Heart right ventricle (tissue), 16 donors: ENCODE results near the gene PDE9A. TPM values are rescaled to one million over a fixed set of nuclear protein-coding genes. Genes with fewer than 3 reads are reported as not detected.
"Not testable (repeated sequence)": the region's sequence is repeated elsewhere in the genome, so short reads cannot be mapped to it uniquely, and the experiment has no call there.

Experiments used
- ATAC-seq, 8 donors: fragments of 200-7000 bp; cut with Tn5 transposase; one replicate each; pipeline ENCODE4 v1.9.1; 2020; ENCODE audit warnings: mild to moderate bottlenecking in 8 of 8, moderate library complexity in 8 of 8, moderate number of reproducible peaks in 1 of 8
- DNase-seq, 2 donors: peaks; one replicate each; pipeline ENCODE4 v3.0.0-alpha.2; 2020
- H3K27ac ChIP-seq, 10 donors: fragments of 200-600 bp; sonication (generic) in 2 of 10; one replicate each; pipeline versions ENCODE4 v1.5.0 to v1.8.0; 2020 to 2022; ENCODE audit warnings: mild to moderate bottlenecking in 3 of 10
- H3K27me3 ChIP-seq, 7 donors: fragments of 200-600 bp; one replicate each; pipeline ENCODE4 v1.8.0; 2021 to 2022; ENCODE audit warnings: mild to moderate bottlenecking in 2 of 7
- H3K36me3 ChIP-seq, 9 donors: fragments of 200-600 bp; sonication (generic) in 1 of 9; one replicate each; pipeline versions ENCODE4 v1.5.0 to v1.8.0; 2020 to 2022; ENCODE audit warnings: mild to moderate bottlenecking in 2 of 9
- H3K4me1 ChIP-seq, 9 donors: fragments of 200-600 bp; sonication (generic) in 1 of 9; one replicate each; pipeline versions ENCODE4 v1.5.0 to v1.8.0; 2020 to 2022; ENCODE audit warnings: mild to moderate bottlenecking in 4 of 9
- H3K4me3 ChIP-seq, 10 donors: fragments of 200-600 bp; sonication (generic) in 2 of 10; one replicate each; pipeline versions ENCODE4 v1.5.0 to v1.8.0; 2020 to 2022; ENCODE audit warnings: mild to moderate bottlenecking in 7 of 10, moderate library complexity in 2 of 10
- H3K9me3 ChIP-seq, 11 donors: fragments of 200-600 bp in 10 of 11; sonication (generic) in 2 of 11; one replicate each; pipeline versions ENCODE4 v1.5.0 to v1.8.0; 2013 to 2022; ENCODE audit warnings: mild to moderate bottlenecking in 2 of 11, control low read depth in 1 of 11, moderate library complexity in 1 of 11
- CTCF ChIP-seq, 9 donors: fragments of 200-600 bp; sonication (generic) in 2 of 9; IDR thresholded peaks; one replicate each; pipeline versions ENCODE4 v1.5.0 to v1.8.0; 2021 to 2022; ENCODE audit warnings: antibody characterized with exemption in 9 of 9, mild to moderate bottlenecking in 5 of 9, moderate library complexity in 1 of 9
- whole genome bisulfite sequencing, 2 donors: extraction: QIAGEN DNeasy Blood & Tissue Kit; methylation state at CpG; one replicate each; pipeline ENCODE4 v1.1.7; 2013; ENCODE audit warnings: inconsistent platforms in 1 of 2; 5-methylcytosine and 5-hydroxymethylcytosine counted together
- intact Hi-C, 10 donors: fragments of 100-400 bp; cut with DNase I; formaldehyde crosslinking; loops; one replicate each; pipeline versions ENCODE4 v1.11.1 to v1.14.2; 2022
- polyA plus RNA-seq, 2 donors: library from polyadenylated mRNA; stranded (reverse); fragments of 200-250 nt; gene quantifications; one replicate each; pipeline ENCODE4 v1.2.3, GENCODE V29; 2013
- total RNA-seq, 10 donors: library from RNA; stranded (reverse); fragmentation: NEBNext Ultra II Directional in 3 of 10; extraction: Animal tissue kit (Norgen Biotek cat#: 25700) in 3 of 10; gene quantifications; one replicate each; pipeline versions ENCODE4 v1.2.1 to v1.2.4, GENCODE V29; 2021 to 2023
- donor health status: Arrhythmogenic right ventricular cardiomyopathy.
- donor health status: ischemic (EF 13 %, LVEDD 7.1; RV severe dilation, severe dysfunction).
- donor health status: healthy with polysubstance abuse.
- donor health status: DM: no; HTN: yes; CAD: no.
- donor health status: DM: no; HTN: no; CAD: no.
- donor health status: ischemic (EF 25% LVEDD 6.9; RV normal size, moderate dysfunction).
- donor health status: ischemic (EF 25% LVEDD 5.7; RV mildly dilated, moderate dysfunction).
- donor health status: healthy.
- donor health status: DM: yes; HTN: yes; CAD: no.
- donor health status: Ischemic cardiomyopathy.
- donor health status: ischemic (EF 35%, LVEDD 5.7; RV mildly dilated, moderate dysfunction).
- donor health status: nonischemic (EF 11% LVEDD 7.7; RV severe dilation, severe dysfunction).
- donor health status: DM: yes; HTN: yes; CAD: no.
- donor health status: PGD.
- donor health status: ischemic (EF 29% LVEDD 5.4; RV normal size, mild dysfunction).
- donor health status: nonischemic (EF 23%, LVEDD 6.1; RV moderate dilation, normal function).

PDE9A gene
- total and polyA plus RNA-seq, 12 donors = 1.2 to 7.0 (median 2.2) TPM

DNA sequence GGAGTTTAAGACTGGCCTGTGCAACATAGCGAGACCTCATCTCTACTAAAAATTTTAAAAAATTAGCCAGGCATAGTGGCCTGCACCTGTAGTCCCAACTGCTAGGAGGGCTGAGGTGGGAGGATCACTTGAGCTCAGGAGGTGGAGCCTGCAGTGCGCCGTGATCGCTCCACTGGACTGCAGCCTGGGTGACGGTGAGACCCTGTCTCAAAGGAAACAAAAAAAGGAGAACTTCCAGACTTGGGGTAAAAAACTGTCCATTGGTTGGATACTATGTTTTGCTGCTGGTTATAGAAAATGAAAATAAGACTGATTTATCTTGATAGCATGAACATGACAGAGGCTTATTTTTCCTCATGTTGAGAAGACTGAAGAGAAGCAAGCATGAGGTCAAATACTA, 146.5 kb downstream of the PDE9A start:
- peaks cover 0 to 4% (median 0%) of the 10 kb centered on the region in 9 donors for H3K4me1 ChIP-seq
- no peak overlapping the region for H3K4me3 ChIP-seq
- H3K27me3 ChIP-seq = peaks cover 0 to 10% (median 5%) of the 10 kb centered on the region in 7 donors
- H3K27ac ChIP-seq = no peak overlapping the region
- no peak for ATAC-seq
- WGBS, 2 donors = 80 to 85% methylated on average over 5 of the region's 5 CpGs
- no peak for DNase-seq
- H3K36me3 ChIP-seq = no peaks in the 10 kb centered on the region
- intact Hi-C loops = no loop called here
- H3K9me3 ChIP-seq = no peaks in the 10 kb centered on the region
- TF ChIP-seq CTCF (IDR thresholded peaks at IDR 0.05) = no peak

GRCh38 chr21:42801616-42802015, 148.2 kb downstream of the PDE9A start:
- DNase-seq, H3K27me3 ChIP-seq, H3K4me3 ChIP-seq, ATAC-seq, H3K4me1 ChIP-seq, H3K36me3 ChIP-seq, H3K27ac ChIP-seq, intact Hi-C loops, H3K9me3 ChIP-seq: not testable (repeated sequence)
- WGBS, 2 donors = 84 to 91% methylated on average over 6 of the region's 6 CpGs

DNA sequence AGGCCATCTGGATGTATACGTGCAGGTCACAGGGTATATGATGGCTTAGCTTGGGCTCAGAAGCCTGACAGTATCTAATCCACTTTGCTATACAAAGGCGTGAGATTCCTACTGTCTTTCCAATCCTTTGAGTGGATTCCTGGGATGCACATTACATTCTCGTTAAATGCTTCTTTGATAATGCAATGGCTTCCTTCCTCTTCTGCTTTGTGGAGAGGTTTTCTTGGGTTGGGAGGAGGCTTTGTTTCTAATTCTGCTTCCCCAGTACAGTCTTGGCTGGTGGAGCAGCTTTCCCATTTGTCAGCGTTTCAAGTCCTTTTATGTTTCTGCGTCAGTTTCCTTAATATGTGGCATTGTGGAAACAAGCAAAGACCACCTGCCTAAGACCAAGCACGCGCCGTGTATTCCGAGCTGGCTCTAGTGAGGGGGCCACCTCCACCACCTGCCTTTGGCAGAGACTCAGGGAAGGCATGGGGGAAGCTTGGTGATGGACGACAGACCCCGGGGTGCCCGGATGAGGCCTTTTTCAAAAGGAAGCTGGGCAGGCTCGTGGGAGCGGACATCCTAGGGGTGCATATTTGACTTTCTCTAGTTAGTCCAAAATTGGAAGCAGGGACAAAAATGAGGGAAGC, 153.2 kb downstream of the PDE9A start:
- DNase-seq = no peak
- peak overlapping the region in 4 of 10 donors; percentile 29 to 46 (median 30) for H3K27ac ChIP-seq
- ATAC-seq = peak in 6 of 8 donors; percentile 33 to 55 (median 47)

GRCh38 chr21:42807293-42807895, 154.0 kb downstream of the PDE9A start:
- H3K4me3 ChIP-seq, DNase-seq, H3K36me3 ChIP-seq, intact Hi-C loops, ATAC-seq, H3K9me3 ChIP-seq: not testable (repeated sequence)
- peaks cover 0 to 48% (median 15%) of the 10 kb centered on the region in 7 donors for H3K27me3 ChIP-seq
- peak overlapping the region in 1 of 10 donors; percentile 29 for H3K27ac ChIP-seq
- H3K4me1 ChIP-seq = peaks cover 0 to 15% (median 5%) of the 10 kb centered on the region in 9 donors
- 72% methylated on average over 16 of the region's 16 CpGs for WGBS, 2 donors

More for the DNA sequence above, 153.2 kb downstream of the PDE9A start:
- H3K27me3 ChIP-seq = peaks cover 0 to 40% (median 15%) of the 10 kb centered on the region in 7 donors
- no peak overlapping the region for H3K4me3 ChIP-seq
- 53 to 56% methylated on average over 14 of the region's 14 CpGs for WGBS, 2 donors
- intact Hi-C loops = no loop called here
- TF ChIP-seq CTCF (IDR thresholded peaks at IDR 0.05) = no peak
- H3K9me3 ChIP-seq = no peaks in the 10 kb centered on the region
- peaks cover 0 to 10% (median 5%) of the 10 kb centered on the region in 9 donors for H3K4me1 ChIP-seq
- H3K36me3 ChIP-seq = no peaks in the 10 kb centered on the region

DNA sequence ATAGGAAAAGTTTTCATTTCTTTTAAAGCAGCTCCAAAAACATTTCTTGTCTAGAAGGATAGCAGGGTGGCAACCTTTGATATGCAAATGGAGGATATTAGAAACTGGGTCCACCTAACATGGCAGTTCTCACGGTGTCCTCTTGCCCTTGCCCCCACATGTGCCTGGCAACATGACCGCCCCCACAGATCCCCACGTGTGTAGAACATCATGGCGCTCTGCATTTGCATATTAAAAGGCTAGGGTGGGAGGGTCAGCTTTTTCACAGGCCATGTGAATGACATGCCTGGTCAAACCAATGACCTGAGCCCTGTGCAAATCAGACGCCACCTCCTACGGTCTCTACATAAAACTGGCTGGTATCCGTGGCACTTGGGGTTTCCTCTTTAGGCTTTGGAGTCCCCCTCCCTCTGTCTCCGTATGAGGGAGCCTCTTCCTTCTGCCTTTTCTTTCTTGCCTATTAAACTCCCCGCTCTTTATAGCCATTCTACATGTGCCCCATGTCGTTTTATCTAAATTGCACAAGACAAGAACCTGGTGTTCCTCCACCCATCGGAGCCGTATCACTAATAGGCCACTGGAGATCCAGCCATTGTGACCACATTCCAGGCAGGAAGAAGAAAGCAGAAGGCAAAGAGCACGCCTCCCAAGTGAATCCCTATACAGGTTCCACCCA, 154.7 kb downstream of the PDE9A start:
- Histone ChIP-seq H3K36me3 (no peaks in the 10 kb centered on the region), H3K4me3 (no peak overlapping the region), H3K4me1 (peaks cover 0 to 16% (median 5%) of the 10 kb centered on the region in 9 donors), H3K9me3 (no peaks in the 10 kb centered on the region), H3K27me3 (peaks cover 0 to 48% (median 15%) of the 10 kb centered on the region in 7 donors), H3K27ac (no peak overlapping the region)
- ATAC-seq (no peak), DNase-seq (no peak)
- TF ChIP-seq CTCF (IDR thresholded peaks at IDR 0.05) = no peak
- intact Hi-C loops = no loop called here
- WGBS, 2 donors = 85 to 87% methylated on average over 13 of the region's 13 CpGs
